ENCODE results near the gene MPC1.
"Not testable (repeated sequence)": the region's sequence is repeated elsewhere in the genome, so short reads cannot be mapped to it uniquely, and the experiment has no call there.

MPC1 gene

DNA sequence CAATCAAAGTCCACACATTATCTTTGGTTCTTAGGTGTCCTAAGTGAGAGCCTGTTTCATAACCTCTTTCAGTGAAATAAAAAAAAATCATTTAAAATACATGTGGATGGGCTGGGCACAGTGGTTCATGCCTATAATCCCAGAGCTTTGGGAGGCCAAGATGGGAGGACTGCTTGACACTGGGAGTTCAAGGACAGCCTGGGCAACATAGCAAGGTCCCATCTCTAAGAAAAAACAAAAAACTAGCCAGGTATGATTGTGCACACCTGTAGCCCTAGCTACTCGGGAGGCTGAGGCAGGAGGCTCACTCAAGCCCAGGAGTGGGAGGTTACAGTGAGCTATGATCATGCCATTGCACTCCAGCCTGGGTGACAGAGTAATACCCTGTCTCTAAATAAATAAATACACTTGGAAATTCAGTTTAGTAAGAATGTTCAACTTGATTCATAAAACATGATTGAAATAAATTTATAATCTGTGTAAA, 3.6 kb downstream of the MPC1 start:
- no peak for DNase-seq

DNA sequence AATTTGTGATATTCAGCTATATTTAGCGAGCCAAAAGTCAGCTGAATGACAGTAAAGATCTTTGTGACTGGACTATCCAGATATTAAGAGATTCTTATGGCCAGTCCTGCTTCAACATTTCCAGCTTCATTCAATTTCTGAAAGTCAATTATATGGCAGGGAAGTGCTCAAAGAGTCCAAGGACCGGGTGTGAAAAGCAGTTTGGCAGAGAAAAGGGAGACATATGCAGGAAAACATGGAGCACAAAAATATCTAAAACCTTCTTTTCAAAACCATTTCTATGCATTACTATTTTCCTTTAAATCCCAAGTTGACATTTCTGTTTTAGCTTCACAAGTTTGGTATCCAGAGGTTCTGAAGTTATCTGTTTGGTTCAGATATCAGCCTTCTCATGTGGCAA, 5.0 kb downstream of the MPC1 start:
- DNase-seq = no peak

DNA sequence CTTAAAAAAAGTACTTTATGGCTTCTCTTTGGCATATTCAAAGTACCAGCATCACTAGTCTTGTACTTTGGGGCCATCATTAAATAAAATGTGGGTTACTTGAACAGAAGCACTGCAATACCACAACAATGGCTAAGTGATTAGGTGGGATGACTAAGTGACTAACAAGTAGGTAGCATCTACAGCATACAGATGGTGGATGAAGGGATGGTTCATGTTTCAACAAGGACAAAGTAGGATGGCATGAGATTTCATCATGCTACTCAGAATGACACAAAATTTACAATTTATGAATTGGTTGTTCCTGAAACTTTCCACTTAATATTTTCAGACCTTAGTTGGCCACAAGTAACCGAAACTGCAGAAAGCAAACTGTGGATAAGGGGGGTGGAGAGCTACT, 7.7 kb downstream of the MPC1 start:
- DNase-seq = no peak

DNA sequence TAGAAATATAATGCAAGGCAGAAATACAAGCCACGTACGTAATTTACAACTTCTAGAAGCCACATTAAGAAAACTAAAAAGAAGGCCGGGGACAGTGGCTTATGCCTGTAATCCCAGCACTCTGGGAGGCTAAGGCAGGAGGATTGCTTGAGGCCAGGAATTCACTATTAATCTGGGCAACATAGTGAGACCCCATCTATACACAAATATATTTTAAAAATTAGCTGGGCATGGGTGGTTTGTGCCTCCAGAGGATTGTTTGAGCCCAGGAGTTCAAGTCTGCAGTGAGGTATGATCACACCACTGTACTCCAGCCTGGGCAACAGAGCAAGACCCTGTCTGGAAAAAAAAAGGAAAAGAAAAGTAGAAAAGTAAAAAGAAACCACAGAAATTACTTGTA, 12.3 kb downstream of the MPC1 start:
- no peak for DNase-seq

DNA sequence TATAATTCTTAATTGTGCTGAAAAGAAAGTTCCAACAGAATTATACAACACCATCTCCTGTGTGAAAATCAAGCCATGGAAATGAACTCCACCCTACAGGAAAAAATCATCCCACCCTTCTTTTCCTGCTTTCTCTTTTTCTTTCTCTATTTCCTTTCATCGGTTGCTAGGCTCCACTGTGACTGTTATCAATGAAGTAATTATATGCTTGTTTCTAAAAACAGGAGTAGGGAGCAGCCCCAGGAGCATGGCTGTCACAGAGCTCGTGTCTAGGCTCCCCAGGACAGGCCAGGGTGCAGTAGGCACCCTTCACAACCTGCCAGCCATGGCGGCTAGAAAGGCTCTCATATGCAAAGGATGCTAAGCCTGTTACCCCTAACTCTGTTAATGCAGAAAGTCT, 13.0 kb downstream of the MPC1 start:
- DNase-seq = no peak

DNA sequence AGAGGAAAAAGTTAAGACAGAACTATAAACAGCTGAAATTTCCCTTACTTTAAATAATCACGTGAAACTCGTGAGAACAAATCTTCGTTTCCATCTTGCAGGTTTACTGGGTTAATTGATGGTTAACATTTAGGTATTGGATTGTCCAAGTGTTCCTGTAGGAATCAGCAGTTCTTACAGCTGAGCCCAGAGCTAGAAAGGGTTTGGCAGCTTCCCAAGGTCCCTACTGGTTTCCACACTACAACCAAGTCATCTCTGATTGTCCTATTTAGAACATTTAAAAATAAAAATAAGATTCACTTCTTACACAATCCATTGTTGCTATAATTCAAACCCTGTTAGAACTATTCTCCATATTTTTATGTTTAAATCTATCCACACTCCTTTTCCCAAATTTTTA, 15.8 kb downstream of the MPC1 start:
- no peak for DNase-seq

DNA sequence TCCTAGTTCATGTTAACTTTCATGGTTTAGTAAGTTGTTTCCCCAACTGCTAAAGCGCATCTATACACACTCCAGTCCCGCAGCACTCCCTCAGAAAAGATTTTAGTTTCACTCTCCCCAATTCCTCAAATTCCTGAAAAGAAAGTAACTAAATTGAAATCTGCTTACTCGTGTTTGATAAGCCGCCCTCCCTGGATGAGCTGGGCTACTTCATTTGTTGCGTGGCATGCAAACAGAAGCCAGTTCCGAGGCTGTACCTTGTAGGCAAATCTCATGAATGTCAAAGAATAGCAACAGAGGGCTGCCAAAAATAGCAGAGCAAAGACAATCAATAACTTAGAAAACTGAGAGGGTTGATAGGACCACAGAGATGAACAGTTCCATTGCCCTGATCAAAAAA, 16.9 kb downstream of the MPC1 start:
- DNase-seq = no peak

DNA sequence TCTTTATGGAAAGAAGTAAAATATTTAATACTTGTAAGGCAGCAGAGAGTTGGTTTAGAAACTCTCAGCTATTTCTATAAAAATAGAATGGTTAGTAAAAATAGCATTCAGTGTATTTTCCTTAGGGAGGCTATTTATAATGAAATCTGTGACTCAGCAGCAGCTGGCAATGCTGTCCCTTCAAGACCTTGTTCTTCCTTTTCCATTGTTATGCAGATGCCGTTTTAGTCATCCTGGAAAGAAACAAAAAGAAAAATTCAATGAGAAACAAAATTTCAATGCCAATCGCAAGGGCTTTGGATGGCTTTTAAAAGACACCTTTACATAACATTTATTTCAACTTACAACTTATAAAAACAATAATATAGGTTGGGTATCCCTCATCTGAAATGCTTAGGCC, 17.5 kb downstream of the MPC1 start:
- DNase-seq = no peak

DNA sequence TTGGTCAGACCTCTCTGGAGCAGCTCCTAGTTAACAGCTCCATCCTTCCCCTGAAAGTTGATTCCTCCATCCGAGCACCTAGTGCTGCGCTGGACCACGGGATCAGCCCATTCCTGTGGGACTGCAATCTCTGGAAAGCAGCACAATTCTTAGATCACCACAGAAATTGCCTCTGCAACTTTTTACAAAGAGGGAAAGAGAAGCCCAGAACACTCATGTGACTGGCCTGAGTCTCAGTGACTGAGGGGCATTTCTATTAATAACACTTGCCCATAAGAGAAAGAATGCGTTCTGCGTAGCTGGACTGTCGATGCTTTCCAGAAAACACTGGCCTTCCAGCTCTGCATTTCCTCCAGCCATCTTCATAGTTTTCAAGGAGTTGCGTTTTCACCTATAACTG, 18.3 kb downstream of the MPC1 start:
- no peak for DNase-seq

DNA sequence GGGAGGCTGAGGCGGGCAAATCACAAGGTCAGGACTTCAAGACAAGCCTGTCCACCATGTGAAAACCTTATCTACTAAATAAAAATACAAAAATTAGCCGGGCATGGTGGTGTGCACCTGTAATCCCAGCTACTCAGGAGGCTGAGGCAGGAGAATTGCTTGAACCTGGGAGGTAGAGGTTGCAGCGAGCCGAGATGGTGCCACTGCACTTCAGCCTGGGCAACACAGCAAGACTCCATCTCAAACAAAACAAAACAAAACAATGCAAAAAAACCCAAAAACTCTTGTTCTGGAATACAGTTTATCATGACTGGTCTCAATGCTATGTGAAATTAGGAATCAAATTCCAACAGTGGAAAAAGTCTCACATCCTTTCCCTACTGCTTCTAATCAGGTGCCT, 20.3 kb downstream of the MPC1 start:
- DNase-seq = not testable (repeated sequence)

DNA sequence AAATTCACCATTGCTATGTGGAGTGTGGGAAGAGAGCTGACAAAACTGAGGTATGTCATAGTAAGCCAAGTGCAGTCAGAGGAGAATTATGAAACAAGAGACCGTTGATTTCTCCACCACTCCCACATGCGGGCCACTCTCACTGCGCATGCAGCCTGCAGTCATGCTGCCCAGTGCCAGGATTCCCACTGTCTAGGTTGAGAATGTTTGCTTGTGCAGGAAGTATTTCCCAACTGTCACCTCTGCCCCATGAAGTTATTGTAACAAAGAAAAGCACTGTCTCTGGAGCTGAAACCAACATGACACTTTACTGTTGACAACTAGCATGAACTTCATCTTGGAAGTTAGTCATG, 21.7 kb downstream of the MPC1 start:
- DNase-seq = no peak

DNA sequence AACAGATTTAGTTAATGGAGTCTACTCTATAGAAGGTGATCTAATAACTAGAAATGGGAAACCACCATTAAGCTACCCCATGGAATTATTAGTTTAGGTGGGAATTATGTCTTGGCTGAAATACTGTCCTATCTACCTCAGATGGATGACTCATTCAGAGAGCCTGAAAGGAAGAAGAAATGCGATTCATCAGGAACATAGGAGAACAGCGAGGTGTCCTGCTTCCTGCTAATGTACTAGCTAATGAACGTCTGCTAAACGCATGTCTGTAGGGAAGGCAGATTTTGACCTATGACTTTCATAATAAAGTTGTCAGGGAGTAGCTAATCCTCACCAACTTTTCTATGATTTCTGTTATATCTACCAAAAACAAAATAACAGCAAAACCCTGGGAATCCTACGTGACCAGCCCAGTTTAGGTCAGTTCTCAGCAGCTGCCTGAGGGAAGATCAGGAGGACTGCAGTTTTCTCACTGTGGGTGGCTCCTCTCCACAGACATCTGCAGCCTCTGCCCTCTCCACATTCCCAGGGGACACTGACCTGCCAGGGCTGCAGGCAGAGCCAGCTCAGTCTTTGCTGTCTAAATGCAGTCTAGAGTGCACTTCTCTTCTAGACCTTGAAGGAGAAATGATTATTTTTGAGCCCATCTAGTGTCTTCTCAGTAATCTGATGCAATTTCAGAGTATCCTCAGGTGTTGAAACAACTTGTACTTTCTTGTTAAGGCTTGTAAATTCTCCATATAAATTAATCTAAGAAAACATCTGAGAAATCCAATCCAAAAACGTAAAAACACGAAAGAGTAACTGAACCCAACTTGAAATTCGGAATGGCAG, 22.3 kb downstream of the MPC1 start:
- DNase-seq = no peak

DNA sequence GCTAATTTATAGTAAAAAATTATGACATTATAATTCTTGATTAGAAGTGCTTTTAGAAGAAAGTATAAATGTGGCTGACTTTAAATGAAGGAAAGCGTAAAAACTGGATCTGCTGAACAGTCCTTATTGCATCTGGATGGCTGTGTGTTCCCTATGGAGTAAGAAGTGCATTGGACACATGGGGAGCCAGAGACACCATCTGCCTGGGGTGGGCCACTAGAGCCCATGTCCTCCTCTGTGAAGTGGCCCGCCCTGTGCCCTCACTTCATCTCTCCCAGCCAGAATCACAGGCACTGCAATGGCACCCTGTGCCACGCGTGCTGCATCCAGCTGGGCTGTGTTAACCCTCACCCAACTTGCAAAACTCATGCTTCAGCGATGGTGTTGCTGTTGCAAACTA, 27.2 kb downstream of the MPC1 start:
- DNase-seq = no peak

DNA sequence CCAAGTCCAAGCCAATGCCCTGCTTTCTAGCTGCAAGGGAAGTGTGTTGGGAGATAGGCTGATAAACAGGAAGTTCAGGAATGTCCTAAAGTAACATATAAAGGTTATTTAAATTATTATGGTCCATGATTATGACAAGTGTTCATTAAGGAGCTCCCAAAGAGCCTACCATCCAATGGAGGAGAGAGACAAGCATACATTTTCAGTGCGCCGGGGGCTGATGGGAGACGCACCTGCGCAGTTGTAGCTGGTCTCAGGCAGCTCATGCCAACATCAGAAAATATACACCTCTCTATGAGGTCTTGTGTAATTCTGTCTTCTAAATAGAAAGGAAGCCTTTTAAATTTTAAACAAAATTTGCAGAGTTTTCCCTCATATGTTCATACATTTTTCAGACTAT, 27.8 kb downstream of the MPC1 start:
- no peak for DNase-seq

DNA sequence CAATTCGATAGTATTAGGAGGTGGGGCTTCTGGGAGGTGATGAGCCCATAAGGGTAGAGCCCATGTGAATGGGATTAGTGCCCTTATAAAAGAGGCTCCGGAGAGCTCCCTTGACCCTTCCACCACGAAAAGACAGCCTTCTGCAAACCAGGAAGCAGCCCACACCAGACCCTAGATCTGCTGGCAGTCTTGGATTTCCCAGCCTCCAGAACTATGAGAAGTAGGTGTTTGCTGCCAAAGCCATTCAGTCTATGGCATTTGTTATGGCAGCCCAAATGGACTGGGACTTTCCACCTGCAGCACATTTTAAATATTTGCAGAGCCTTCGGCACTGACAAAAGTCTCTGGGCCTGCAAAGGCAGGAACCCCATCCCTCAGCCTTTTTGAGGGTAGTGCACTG, 28.6 kb downstream of the MPC1 start:
- no peak for DNase-seq

DNA sequence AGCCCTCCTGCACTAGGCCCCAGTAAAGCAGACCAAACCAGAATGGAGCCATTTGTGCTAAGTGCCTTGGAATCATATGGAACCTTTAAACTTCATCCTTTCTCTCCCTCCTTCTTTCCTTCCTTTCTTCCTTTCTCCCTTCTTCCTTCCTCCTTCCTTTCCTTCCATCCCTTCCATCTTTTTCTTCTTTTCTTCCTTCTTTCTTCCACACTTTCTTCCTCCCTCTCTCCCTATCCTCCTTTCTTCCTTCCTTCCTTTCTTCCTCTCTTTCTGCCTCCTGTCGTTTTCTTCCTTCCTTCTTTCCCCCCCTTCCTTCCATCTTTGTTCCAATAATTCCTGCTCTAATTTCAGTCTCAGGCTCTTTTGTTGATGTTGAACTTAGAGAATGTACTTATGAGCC, 29.2 kb downstream of the MPC1 start:
- no peak for DNase-seq

DNA sequence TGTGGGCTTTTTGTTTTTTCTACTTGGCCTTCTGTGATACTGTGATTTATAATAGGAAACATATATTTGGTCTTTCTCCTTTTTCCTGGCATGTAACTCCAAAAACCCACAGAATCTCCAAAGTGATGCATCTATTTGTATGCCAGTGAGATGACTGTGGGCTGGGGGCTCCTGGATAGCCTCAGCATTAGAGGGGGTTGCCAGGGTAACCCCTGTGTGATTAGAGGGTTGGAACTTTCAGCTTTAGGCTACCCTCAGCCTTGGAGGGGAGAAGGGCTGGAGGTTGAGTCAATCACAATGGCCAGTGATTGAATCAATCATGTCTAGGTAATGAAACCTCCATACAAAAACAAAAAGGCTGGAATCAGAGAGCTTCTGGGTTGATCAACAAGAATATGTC, 29.8 kb downstream of the MPC1 start:
- DNase-seq = no peak

DNA sequence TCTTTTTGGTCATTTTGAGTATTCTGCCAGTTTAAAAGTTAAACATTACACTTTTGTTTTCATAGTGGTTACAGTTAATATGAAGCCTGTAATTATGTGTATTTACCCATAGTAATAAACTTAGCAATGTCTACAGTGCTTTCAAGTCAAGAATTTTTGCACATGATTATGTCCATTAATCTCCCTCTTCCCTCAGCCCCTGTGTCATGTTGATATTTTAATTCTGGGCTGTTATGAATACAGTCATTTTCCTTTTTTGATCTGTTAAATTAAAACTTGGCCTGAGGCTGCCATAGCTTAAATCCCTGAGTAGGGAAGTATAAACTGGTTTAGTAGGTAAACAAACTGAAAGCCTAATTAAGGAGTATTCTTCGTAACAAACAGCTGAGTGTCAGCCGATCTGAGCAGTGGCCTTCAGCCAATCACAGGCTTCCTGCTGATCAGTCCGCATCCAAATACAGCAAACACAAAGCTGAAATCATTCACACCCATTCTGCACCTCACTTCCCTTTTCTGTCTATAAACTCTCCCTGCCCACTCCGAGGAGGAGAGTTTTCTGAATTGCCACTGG, 30.9 kb downstream of the MPC1 start:
- DNase-seq = no peak

DNA sequence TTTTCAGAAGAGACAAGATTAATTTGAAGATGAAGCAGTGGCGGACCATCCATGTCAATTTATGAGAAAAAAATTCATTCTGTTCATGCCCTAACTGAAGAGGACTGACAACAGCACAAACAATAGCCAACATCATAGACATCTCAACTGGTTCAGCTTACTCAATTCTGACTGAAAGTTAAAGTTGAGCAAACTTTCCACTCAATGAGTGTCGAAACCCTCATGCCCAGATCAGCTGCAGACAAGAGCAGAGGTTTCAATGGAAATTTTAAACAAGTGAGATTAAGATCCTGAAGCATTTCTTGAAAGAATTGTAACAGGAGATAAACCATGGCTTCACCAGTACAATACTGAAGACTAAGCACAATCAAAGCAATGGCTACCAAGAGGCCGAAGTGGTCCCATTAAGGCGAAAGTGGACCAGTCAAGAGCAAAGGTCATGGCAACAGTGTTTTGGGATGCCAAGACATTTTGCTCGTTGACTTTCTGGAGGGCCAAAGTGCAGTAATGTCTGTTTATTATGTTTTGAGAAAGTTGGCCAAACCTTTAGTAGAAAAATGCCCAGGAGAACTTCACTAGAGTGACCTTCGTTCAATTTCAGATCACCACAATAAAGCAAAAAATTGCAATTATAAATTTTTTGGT, 34.3 kb downstream of the MPC1 start:
- DNase-seq = no peak

DNA sequence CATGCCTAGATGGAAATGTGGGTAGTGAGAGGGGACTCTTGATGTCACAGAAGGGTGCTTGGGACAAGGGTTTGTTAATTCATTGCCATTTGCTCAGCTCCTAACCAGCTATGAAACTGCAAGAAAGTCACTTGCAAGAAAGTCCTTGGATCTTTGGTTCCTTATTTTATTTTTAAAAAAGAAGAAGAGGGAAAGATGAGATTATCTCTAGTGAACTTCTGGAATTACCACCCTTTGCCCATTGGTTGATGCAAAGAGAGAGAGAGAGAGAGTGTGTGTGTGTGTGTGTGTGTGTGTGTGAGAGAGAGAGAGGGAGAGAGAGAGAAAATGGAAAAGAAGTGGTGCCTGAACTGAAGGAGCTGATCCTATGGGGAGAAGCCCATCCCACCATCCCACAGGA, 35.8 kb downstream of the MPC1 start:
- DNase-seq = no peak

DNA sequence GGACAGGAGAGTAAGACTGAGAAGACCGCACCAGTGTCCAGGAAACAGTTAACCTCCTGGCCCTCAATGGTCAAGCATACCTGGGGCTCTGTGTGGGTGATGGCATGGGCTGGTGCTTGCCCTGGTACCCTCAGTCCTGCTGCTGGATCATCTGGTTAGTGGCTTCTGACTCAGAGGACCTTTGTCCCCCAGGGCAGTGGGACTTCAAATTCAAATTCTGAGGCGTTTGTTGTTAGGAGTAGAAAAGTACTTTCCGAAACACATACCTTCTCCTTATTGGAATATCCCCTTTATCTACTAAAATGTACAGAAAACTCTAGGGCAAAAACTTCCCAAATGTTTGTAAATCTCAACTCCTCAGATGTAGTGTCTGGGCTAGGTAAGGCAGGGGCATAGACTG, 36.3 kb downstream of the MPC1 start:
- no peak for DNase-seq

DNA sequence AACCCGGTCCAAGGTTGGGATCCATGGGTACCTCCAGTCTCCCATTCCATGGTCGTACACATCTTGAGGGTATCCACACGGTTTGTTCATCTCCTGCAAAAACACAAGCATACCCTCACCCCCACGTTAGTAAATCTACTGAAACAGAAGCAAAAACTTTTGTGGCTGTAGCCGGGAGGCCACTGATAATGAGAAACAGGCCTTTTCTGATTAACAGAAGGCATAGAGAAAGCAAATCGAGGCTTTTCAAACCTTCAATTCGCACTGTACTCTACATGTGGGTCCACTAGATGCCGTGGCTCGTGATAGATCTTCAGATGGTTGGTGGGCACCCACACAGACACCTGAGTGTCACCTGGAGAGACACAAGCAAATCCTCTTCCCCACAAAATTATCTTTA, 37.1 kb downstream of the MPC1 start:
- DNase-seq = not testable (repeated sequence)

DNA sequence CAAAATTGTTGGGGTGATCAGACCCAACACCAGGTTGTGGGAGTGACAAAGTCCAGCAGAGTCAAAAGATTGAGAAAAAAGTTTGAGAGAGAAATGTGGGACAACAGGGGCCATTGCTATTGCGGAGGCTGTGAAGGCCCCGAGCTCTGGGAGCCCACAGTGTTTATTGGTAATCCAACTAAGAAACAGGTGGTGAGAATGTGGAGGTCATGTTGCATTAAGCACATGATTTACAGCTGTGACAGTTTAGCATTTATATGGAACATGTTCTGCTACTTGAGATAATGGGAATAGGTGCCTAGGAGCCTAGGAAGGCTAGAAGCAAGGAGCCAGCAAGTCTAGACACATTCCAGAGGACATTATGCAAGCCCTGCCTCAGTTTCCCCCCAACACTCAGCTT, 37.8 kb downstream of the MPC1 start:
- not testable (repeated sequence) for DNase-seq

DNA sequence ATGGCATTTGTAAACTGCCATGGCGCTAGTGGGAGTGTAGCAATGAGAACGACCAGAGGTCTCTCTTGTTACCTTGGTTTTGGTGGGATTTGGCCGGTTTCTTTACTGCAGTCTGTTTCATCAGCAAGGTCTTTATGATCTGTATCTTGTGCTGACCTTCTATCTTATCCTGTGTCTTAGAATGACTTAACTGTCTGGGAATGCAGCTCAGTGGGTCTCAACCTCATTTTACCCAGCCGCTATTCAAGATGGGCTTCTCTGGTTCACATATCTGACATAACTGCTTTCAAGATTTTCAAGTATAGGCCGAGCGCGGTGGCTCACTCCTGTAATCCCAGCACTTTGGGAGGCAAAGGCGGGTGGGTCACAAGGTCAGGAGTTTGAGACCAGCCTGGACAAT, 38.5 kb downstream of the MPC1 start:
- DNase-seq = no peak

DNA sequence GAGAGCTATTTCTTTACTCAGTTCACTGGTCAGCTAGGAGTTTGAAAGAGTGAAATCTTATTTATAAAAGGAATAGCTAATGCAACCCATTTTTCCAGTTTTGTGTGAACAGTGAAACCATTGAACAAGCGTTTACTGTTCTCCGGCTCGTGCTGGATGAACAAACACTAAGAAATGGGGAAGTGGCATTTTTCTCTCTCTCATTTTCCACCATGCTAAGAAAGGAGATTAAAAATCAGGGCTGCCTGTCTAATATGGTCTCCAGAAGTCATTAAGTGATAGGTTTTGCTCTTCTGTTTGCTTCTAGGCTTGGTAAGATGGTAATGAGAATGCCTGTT, 39.6 kb downstream of the MPC1 start:
- no peak for DNase-seq

Data from NCI-H2227 treated with DMSO at 0.1 percent for 48 hours (cell line).